ENCODE data around the gene MFSD2A. TPM values are rescaled to one million over a fixed set of nuclear protein-coding genes. Genes with fewer than 3 reads are reported as not detected.

Gene MFSD2A
- total RNA-seq, 1 experiment from 2014 or later: 19.9 TPM

DNA sequence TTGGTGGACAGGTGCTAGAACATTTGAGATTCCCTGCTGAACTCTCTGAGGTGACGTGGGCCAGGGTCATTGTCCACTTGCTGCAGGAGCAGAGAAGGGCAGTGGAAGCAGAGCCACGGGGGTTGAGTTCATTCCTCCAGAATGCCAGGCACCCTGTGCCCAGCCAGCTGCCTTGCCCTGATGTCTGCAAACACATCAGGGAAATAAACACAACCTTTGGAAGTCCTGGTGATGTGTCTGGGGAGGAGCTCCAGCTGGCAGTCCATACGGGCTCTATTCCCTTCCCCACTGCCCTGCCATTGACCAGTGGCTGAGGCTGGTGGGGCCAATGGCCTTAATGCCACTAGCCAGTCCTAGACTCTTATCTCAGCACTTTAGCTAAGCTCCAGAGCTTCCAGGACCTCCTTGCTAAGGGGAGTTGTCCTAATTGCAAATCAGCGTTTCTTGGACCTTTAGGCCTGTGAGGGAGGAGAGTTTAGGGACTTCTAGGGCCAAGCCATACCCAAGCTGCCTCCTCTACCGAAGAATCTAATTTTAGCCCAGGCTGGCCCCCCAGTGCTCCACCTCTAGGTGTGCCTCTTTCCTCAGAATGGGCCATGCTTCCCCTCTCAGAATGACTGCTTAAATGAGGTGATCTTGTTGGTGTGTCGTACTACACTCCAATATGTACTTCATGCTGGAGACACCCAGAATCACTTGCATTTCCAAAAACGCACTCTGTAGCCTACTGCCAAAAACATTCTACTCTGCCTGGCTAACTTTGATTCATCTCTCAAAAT, 25.9 kb upstream of the MFSD2A start:
- Histone ChIP-seq H2BK20ac (ENCODE audit: low read depth, low read length, poor library complexity, severe bottlenecking) (no peak overlapping the region), H3K27me3 (ENCODE audit: insufficient read depth, low read length) (no peaks in the 10 kb centered on the region), H3K18ac (ENCODE audit: insufficient read length, low read depth, low read length) (no peak overlapping the region), H3K14ac (ENCODE audit: insufficient read depth, low read length) (no peak overlapping the region), H2BK120ac (ENCODE audit: low read depth, low read length, poor library complexity, severe bottlenecking) (no peak overlapping the region), H3K4ac (ENCODE audit: low read depth, low read length) (no peak overlapping the region), H3K79me1 (ENCODE audit: insufficient read depth, low read depth, low read length, poor library complexity, severe bottlenecking) (no peaks in the 10 kb centered on the region), H2AK5ac (ENCODE audit: insufficient read length, low read length) (no peak overlapping the region), H4K20me1 (ENCODE audit: control insufficient read depth, insufficient read depth, insufficient read length) (no peaks in the 10 kb centered on the region), H4K8ac (replicated peaks; ENCODE audit: insufficient read length, low read depth, low read length) (no peak overlapping the region), H4K91ac (ENCODE audit: insufficient read length, low read depth, low read length) (no peak overlapping the region), H2BK5ac (ENCODE audit: insufficient read length, low read length) (no peak overlapping the region), H3K9me3 (ENCODE audit: control insufficient read depth, low read depth, low read length) (no peaks in the 10 kb centered on the region), H3K27ac (ENCODE audit: insufficient read length, low read depth, low read length) (no peak overlapping the region), H3K23ac (ENCODE audit: insufficient read length, low read depth, low read length) (no peak overlapping the region), H2BK12ac (ENCODE audit: insufficient read length, low read depth, low read length) (no peak overlapping the region), H2AFZ (ENCODE audit: low read length) (no peak overlapping the region), H3K56ac (ENCODE audit: insufficient read length, low read depth, low read length) (no peak overlapping the region), H4K5ac (ENCODE audit: insufficient read length, low read depth, low read length) (no peak overlapping the region), H3K79me2 (ENCODE audit: insufficient read depth, low read length) (no peaks in the 10 kb centered on the region), H3T11ph (ENCODE audit: low read length) (no peak overlapping the region), H3K9ac (ENCODE audit: extremely low read depth, insufficient read length, low read length) (no peak overlapping the region), H2BK15ac (ENCODE audit: low read depth, low read length) (no peak overlapping the region), H3K23me2 (ENCODE audit: insufficient read length, low read depth, low read length, poor library complexity, severe bottlenecking) (no peaks in the 10 kb centered on the region), H3K4me2 (ENCODE audit: insufficient read depth, insufficient read length, low read length) (no peak overlapping the region), H3K4me1 (ENCODE audit: insufficient read depth, low read length) (no peaks in the 10 kb centered on the region)
- Mint-ChIP-seq H3K27me3 (ENCODE audit: low read depth) (peaks cover 27% of the 10 kb centered on the region), H3K4me3 (no peak overlapping the region), H3K9me3 (peaks cover 0 to 3% of the 10 kb centered on the region in 2 experiments; a peak in 1 of 5 replicates), H3K36me3 (ENCODE audit: insufficient read depth in 1 of 3, low read depth in 3 of 3) (0 out of 7 replicates have a peak, but pooled peaks cover 0 to under 1% (median 0%) of the 10 kb centered on the region in 3 experiments), H3K27ac (peak overlapping the region in 1 of 3 experiments; percentile 51; a peak in 1 of 7 replicates), H3K4me1 (peaks cover 14 to 15% of the 10 kb centered on the region in 2 experiments)
- WGBS (ENCODE audit: extremely low coverage, insufficient read length, low lambda C conversion rate): no CpG with 5 or more reads among the region's 7 CpGs
- no peak for DNase-seq
- TF ChIP-seq, protein P1, sequence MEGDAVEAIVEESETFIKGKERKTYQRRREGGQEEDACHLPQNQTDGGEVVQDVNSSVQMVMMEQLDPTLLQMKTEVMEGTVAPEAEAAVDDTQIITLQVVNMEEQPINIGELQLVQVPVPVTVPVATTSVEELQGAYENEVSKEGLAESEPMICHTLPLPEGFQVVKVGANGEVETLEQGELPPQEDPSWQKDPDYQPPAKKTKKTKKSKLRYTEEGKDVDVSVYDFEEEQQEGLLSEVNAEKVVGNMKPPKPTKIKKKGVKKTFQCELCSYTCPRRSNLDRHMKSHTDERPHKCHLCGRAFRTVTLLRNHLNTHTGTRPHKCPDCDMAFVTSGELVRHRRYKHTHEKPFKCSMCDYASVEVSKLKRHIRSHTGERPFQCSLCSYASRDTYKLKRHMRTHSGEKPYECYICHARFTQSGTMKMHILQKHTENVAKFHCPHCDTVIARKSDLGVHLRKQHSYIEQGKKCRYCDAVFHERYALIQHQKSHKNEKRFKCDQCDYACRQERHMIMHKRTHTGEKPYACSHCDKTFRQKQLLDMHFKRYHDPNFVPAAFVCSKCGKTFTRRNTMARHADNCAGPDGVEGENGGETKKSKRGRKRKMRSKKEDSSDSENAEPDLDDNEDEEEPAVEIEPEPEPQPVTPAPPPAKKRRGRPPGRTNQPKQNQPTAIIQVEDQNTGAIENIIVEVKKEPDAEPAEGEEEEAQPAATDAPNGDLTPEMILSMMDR (conservative IDR thresholded peaks at IDR 0.05): no peak

Measured in H9 (cell line).